ENCODE results near the gene ANTKMT.
A peak's percentile ranks its signal among the peaks of the same experiment; 100 is the strongest.

Gene ANTKMT, protein sequence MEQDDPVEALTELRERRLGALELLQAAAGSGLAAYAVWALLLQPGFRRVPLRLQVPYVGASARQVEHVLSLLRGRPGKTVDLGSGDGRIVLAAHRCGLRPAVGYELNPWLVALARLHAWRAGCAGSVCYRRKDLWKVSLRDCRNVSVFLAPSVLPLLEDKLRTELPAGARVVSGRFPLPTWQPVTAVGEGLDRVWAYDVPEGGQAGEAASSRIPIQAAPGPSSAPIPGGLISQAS

DNA sequence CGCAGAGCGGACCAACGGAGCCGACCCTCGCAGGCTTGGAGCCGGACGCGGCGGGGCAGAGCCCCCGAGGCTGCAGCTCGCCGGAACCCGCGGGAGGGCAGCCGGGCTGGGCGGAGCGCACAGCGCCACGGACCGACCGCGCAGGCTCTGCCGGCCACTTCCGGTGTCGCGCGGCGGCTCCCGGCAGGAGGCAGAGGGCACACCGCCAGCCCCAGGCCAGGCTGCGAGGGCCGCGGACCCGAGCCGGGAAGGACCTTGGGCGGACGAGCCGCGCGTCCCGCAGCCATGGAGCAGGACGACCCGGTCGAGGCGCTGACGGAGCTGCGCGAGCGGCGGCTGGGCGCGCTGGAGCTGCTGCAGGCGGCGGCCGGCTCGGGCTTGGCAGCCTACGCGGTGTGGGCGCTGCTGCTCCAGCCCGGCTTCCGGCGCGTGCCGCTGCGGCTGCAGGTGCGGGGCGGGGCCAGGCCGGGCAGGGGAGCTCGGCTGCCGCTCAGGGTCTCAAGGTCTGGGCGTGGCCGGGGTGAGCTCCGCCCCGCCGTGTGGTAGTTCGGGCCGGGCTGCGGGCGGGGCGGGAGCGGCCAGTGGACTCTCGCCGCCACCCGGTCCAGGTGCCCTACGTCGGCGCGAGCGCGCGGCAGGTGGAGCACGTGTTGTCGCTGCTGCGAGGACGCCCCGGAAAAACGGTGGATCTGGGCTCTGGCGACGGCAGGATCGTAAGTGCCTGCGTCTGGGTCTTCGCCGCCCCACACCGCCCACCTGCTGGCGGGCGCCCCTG, at the start of gene ANTKMT:
ANTKMT (plus strand) TSS at position 157 of the 775 bp plus-strand sequence; CDS start at position 286, 129 bp downstream.
- DNase-seq, result peak; percentile 63 to 88

DNA sequence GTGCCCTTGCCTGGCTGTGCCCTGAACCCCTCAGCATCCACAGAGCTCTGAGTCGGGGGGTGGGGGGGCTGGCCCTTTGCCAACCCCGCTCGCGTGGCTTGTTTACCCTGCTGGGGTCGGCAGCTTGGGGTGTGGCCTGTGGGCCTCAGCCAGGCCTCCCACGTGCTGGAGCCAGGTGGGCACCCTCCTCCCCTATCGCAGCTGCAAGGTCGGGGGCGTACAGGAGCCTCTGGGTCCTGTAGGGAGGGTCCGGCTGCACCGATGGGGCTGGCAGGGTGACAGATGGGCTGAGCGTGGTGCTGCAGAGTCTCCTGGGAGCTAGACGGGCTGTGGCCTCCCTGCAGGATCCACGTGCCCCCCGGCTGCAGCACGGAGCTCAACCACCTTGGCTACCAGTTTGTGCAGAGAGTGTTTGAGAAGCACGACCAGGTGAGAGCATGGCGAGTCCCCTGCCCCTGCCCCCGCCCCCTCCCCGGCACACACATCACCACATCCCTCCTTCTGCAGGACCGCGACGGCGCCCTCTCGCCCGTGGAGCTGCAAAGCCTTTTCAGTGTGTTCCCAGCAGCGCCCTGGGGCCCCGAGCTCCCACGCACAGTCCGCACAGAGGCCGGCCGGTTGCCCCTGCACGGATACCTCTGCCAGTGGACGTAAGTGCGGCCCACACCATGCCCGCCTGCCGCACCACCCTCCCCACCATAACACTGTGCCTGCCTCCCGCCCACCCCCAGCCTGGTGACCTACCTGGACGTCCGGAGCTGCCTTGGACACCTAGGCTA, 49.4 kb upstream of the ANTKMT start:
- DNase-seq, result no peak

DNA sequence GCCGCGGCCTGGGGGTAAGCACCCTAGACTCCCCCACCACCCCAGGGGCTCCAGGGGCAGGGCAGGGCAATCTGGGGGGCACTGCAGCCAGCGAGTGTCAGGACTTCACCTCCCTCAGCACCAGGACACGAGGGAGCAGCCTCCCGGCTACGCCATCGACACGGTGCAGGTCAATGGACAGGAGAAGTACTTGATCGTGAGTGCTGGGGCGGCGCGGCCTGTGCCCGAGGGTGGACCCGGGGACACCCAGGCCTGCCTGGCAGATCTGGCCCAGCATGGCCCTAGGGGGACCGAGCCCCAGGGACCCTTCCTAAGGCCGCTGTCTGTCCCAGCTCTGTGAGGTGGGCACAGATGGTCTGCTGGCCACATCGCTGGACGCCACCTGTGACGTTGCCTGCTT, 48.6 kb upstream of the ANTKMT start:
- no peak for DNase-seq

DNA sequence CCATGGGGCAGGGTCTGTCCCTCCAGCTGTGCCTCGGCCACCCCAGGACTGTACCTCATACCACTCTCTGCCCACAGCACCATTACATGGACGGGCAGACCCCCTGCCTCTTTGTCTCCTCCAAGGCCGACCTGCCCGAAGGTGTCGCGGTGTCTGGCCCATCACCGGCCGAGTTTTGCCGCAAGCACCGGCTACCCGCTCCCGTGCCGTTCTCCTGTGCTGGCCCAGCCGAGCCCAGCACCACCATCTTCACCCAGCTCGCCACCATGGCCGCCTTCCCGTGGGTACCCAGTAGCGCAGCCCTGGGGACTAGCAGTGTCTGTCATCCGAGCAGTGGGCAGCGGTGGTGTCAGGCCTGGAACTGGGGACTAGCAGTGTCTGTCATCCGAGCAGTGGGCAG, 48.1 kb upstream of the ANTKMT start:
- no peak for DNase-seq

DNA sequence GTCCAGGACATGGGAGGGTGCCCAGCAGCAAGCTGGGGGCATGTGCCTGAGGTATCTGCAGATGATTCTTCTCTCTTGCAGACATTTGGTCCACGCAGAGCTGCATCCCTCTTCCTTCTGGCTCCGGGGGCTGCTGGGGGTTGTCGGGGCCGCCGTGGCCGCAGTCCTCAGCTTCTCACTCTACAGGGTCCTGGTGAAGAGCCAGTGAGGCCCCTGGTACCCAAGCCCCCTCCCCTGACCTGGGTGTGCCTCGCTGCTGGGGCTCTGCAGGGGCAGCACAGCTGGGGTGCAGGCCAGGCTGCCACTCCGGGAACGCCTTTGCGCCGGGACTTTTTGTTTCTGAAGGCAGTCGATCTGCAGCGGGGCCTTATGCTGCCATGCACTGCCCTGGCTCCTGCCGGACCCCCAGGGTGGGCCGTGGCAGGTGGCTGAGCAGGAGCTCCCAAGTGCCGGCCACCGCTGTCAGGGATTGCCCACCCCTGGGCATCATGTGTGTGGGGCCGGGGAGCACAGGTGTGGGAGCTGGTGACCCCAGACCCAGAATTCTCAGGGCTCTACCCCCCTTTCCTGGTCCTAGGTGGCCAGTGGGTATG, 47.5 kb upstream of the ANTKMT start:
- DNase-seq, result no peak

DNA sequence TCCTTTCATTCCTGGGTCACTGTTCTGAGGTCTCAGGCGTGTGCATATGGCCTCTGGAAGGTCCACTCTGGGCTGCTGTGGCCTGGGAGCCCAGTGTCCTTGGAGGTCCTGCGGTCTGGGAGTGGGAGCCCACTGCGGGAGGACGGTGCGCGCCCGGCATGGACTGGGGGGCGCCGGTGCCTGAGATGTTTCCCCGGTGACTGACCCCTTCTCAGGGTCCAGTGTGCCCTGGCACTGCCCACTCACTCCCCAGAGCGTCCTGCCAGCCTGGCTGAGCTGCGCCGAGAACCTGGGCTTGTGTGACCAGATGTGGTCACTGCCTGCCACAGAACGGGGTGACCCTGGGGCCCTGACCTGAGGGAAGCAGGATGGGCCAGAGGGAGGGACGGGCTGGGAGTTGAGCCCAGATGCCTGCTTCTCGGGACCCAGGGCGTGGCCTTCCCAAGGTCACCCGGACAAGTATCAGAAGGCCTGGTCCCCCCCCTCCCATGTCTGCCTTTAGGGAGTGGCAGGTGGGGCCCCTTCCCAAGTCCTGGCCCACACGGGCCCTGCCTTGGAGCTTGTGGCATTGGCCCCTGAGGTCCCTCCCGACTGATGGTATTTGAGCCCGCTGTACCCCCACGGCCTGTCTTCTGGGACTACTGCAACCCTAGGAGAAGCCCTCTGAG, 46.6 kb upstream of the ANTKMT start:
- no peak for DNase-seq

DNA sequence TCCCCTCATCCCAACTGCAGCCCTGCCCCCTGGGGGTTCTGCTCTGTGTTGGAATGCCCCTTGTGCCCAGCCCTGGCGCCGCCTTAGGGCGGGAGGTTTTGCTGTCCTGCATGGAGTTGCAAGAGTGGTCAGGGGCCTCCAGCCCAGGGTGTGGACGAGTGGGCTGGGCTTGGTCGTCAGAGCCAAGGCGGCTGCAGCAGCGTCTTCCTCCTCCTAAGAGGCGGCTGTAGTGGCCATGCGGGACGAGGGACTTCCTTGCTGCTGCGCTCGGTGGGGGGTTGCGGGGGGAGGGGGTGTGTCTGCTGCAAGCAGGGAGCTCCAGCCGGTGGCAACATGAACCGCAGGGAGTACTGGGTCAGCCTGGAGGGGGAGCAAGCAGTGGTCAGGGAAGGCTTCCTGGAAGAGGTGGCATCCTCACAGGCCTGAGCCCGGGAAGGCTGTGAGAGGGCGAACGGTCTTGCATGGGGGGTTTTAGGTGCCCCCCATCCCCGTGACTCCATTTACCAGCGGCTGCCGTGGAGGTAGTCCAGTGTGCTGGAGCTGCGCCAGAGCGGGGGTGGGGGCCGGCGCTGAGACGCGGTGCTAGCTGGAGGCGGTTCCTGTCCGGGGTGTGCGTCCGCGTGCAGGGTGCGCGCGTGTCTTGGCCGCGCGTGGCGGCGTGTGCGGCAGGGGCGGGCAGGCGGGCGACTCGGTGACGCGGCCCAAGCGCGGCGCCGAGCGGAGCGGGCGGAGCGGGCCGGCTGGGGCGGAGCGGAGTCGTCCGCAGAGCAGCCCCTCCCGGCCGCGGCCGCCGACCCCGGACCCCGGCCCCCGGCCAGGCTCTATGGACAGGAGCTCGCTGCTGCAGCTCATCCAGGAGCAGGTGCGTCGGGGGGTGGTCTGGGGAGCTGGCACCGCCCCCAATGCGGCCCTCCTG, 45.7 kb upstream of the ANTKMT start, which contains the start of gene RHBDL1:
RHBDL1 (plus strand) TSS at position 704 of the 916 bp plus-strand sequence; CDS start at position 824, 120 bp downstream.
- DNase-seq, result no peak

DNA sequence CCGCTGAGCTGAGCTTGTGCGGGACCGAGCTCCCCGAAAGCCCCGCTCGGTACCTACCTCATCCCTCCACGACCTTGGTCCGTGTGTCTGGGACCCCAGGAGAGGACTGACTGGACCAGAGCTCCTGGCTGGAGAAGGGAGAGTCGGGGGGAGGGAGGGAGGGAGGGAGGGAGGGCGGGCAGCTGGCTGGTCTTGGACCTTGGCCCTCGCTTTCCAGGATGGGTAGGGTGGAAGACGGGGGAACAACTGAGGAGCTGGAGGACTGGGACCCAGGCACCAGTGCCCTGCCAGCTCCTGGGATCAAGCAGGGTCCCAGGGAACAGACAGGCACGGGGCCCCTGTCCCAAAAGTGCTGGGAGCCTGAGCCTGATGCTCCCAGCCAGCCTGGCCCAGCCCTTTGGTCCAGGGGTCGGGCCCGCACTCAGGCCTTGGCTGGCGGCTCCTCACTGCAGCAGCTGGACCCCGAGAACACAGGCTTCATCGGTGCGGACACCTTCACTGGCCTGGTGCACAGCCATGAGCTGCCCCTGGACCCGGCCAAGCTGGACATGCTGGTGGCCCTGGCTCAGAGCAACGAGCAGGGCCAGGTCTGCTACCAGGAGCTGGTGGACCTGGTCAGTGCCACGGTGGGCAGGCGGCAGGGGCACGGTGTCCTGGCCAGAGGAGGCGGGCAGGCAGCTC, 44.9 kb upstream of the ANTKMT start:
- no peak for DNase-seq

DNA sequence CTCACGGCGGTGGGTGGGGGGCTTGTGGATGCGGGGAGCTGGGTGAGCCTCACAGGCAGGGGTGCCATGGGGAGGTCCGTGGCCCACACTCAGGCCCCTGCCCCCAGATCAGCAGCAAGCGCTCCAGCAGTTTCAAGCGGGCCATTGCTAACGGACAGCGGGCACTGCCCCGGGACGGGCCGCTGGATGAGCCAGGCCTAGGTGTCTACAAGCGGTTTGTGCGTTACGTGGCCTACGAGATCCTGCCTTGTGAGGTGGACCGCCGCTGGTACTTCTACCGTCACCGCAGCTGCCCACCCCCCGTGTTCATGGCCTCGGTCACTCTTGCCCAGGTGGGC, 44.4 kb upstream of the ANTKMT start:
- DNase-seq, result no peak

DNA sequence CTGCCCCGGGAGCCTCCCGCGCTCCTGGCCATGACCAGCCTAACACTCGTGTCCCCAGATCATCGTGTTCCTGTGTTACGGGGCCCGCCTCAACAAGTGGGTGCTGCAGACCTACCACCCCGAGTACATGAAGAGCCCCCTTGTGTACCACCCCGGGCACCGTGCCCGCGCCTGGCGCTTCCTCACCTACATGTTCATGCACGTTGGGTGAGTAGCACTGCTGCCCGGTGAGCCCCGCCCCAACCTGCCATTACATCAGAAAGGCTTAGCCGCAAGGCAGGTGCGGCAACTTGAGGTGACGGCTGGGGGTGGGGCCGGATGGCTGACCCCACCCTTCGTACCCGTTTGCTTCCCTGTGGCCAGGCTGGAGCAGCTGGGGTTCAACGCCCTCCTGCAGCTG, 44.0 kb upstream of the ANTKMT start:
- no peak for DNase-seq

DNA sequence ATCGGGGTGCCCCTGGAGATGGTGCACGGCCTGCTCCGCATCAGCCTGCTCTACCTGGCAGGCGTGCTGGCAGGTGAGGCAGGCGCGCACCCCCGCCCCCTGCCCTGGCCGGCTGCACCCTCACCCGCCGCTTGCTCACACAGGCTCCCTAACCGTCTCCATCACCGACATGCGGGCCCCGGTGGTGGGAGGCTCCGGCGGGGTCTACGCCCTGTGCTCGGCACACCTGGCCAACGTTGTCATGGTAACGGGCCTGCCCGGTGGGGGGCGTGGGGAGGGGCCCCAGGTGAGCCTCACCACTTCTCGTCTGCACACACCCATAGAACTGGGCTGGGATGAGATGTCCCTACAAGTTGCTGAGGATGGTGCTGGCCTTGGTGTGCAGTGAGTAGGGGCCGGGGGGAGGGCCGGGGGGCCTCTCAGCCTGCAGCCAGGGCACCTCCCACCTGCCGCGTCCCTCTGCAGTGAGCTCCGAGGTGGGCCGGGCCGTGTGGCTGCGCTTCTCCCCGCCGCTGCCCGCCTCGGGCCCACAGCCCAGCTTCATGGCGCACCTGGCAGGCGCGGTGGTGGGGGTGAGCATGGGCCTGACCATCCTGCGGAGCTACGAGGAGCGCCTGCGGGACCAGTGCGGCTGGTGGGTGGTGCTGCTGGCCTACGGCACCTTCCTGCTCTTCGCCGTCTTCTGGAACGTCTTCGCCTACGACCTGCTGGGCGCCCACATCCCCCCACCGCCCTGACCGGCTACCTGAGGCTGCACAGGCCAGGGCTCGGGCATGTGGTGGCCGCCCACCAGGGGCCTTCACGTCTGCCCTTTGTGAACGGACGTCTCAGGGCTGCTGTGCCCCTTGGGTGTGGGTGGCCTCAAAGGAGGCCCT, 43.4 kb upstream of the ANTKMT start:
- no peak for DNase-seq

DNA sequence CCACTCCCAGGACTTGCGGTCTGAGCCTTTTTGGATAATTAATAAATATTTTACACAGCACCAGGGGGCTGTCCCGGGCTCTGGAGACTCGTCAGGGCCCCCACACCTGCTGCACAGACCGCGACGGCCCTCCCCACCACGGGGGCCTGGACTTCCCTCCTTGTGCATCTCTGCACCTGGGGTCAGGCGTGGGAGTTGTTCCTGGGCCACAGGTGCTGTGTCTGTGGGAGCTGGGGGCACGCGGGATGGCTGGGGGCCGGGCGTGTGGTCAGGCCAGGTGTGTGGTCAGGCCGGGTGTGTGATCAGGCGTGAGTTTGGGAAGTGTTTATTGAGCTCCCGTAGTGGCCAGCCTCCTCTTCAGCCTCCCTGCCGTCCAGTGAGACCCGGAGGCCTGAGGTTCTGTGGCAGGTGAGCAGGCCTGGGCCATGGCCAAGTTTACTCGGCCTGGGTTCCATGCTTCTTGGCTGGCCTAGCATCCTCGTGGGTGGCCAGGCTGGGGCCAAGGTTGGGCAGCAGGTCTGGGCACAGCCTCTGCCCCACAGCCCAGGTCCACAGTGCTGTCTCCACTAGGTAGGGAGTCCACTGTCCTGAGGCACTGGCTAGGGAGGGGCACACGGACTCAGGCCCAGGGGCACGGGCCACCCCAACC, 42.6 kb upstream of the ANTKMT start:
- DNase-seq, result no peak

DNA sequence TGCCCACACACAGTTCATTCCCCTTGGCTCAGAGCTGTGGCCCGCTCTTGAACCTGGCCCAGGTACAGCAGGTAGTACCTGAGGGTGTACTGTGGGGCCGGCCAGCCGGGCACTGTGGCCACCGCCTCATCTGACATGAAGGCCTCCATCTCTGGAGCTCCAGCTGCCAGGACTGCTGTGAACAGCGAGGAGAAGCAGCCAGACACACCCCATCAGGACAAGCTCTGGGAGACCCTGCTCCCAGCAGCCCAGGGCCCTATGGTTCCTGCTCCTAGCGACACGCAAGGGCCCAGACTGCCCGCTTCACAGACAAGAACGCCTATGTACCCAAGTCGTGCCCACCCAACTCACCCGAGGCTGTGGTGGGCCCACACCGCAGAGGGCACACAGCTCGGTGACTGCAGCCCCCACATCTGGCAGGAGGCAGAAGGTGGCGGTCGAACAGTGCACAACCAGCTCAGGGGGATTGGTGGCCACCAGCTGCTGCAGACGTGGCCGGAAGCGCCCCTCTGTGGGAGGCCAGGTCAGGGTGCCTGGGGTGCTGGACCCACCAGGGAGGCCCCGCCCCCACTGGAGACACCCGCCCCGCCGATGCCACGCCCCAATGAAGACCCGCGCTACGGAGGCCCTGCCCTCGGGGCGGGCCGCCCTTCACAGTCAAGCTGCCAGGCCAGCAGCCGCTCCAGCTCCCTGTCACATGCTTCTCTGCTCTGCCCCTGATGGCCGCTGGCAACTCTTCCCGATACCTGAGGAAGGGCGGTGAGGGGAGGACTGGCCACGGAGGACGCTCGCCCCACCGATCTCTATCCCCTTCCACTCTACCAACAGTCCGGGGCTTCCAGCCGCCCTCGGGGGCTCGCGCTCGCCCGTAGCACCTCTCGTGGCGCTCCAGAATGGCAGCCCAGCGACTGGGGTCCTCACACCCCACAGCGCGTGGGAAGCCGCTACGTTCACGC, 41.8 kb upstream of the ANTKMT start:
- peak; percentile 44 to 87 for DNase-seq

DNA sequence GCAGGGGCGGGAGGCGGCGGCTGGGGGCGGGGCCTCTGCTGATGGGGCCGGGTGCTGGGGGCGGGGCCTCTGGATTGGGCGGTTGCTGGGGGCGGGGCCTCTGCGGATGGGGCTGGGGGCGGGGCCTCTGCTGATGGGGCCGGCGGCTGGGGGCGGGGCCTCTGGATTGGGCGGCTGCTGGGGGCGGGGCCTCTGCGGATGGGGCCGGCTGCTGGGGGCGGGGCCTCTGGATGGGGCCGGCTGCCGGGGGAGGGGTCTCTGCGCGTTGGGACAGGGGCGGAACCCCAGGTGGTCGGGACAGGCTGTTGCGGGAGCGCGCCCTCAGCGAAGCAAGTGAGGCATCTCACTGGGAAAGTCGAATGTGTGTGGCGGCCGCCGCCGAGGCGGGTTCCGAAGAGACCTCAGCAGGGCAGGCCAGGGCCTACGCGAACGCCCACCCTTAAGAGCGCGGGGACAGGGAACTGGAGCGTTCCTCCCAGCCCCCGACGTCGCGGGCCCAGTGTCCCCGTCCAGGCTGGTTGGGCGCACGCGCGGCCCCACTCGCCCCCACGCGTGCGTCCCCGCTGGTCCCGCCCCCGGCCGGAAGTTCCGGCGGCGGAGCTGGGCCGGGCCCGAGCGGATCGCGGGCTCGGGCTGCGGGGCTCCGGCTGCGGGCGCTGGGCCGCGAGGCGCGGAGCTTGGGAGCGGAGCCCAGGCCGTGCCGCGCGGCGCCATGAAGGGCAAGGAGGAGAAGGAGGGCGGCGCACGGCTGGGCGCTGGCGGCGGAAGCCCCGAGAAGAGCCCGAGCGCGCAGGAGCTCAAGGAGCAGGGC, 40.9 kb upstream of the ANTKMT start, which contains the start of gene STUB1:
STUB1 (plus strand) TSS at position 597 of the 811 bp plus-strand sequence; CDS start at position 713, 116 bp downstream.
- DNase-seq, result peak; percentile 78 to 92

DNA sequence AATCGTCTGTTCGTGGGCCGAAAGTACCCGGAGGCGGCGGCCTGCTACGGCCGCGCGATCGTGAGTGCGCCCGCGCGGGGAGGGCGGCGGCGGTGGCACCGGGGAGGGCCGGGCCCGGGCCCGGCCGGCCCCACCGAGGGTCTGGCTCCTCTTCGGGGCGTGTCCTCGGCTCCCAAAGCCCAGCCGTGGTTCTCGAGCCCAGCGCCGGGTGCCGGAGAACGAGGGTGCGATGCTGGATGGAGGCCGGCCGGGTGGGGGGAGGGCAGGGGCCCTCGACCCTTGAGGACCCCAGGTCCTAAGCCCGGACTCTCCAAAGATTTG, 40.4 kb upstream of the ANTKMT start:
- no peak for DNase-seq

DNA sequence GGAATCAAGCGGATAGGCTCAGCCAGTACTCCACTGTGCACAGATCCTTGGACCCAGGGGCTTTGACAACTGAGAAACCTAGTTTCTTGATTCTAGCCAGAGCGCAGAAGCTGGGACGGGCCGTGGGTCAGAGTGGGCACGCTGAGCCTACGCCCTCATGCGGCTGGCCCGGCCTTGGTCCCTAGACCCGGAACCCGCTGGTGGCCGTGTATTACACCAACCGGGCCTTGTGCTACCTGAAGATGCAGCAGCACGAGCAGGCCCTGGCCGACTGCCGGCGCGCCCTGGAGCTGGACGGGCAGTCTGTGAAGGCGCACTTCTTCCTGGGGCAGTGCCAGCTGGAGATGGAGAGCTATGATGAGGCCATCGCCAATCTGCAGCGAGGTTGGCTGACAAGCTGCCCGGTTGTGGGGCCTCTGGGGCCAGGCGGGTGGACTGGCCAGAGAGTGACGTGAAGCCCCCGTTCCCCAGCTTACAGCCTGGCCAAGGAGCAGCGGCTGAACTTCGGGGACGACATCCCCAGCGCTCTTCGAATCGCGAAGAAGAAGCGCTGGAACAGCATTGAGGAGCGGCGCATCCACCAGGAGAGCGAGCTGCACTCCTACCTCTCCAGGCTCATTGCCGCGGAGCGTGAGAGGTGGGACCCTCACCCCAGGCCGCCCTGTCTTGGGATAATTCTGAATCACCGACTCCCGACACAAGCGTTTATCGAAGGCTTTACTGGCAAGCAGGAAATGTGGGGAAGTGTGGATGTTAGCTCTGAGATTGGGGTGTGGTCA, 39.8 kb upstream of the ANTKMT start:
- DNase-seq, result peak; percentile 20 to 56
